Measurements from ENCODE around the gene GPBP1L1.
"Not testable (repeated sequence)": the region's sequence is repeated elsewhere in the genome, so short reads cannot be mapped to it uniquely, and the experiment has no call there.

GPBP1L1 gene

GRCh38 chr1:45629035-45629434 lies 57.3 kb downstream of the GPBP1L1 start:
- no peak for DNase-seq

DNA sequence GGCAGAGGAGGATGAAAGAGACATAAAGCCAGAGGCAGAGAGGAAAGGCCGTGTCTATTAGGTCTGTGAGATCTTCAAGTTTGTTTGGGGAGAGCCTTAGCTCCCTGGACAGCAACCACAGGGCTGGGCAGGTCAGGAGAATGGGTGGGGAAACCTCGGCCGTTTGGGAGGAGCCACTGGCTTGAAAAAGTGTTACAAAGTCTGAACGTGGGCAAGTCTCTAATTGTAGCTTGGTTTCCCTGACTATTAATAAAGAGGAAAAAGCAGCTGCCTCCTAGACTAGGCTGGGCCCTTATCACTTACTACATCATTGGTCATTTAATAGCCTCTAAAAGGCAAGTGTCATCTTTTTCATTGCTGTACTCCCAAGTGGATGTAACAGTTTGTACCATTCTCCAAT lies 62.4 kb downstream of the GPBP1L1 start, which contains the start of gene CCDC17:
Gene CCDC17, minus strand, starts transcription at position 83 of the 400 bp plus-strand sequence. CDS start 145 bp downstream, outside the sequence.
- no peak for DNase-seq

DNA sequence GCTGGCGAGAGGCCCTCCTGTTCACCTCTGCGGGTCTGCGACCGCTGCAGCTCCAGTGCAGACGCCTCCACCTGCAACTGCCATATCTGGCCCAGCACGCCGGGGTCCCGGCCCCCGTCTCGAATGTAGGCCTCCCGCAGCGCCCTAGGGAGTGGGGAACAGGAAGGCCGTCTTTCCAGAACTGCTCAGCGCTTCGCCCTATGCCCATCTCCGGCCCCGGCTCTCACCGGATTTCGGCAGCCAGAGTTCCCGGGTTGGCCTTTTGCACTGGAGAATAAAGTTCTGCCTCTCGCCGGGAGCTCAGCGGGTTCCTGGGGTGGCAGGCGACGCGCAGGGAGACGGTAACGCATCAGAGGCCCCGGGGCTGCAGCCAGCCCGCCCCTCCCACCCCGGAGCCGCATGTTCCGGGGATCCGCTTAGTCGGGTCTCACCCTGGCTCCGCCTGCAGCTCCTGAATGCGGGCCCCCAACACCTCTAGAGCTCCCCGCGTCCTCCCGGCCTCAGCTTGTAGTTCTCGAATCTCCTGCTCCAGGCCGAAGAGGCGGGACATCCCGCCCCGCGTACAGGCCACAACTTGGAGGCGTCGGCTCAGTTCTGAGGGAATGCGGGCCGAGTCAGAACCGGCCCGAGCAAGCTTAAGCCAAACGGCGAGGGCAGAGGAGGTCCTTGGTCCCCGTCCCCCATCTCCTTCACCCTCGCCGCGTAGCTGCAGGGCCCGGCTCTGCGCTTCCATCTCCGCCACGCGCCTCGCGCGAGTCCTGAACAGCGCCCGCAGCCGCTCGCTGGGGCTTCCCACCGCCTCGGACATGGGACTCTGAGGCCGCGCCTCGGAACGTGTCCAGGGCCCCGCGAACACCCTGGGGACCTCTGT lies 63.6 kb downstream of the GPBP1L1 start:
- no peak for DNase-seq

DNA sequence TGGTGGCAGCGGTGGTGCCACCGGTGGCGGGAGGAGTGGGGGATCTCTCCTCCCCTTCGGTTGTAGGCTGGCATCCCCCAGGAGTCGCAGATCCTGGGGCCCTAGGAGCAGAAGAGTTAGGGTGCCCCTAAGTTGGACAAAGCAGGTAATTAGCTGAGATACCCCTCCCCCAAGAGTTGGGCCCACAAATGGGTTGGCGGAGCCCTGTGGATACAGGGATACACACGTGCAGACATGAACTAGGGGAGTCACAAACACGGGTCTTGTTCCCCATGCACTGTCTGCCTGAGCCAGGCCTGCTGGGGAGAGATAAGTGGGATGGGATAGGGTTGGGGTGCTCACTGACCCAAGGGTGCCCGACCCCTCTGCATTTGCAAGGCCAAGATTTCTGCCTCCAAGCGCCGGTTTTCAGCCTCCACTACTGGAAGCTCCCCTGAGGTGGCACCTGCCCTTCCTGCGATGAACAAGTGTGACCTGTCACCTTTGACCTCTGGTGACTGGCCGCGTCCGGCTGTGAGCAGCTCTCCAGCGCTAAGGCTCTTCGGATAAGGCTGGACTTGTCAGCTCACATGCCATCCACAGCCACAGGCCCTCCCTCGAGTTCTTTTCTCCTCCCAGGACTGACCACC lies 64.3 kb downstream of the GPBP1L1 start:
- DNase-seq = no peak

- DNase-seq = no peak
These were observed 64.9 kb downstream of the GPBP1L1 start for GRCh38 chr1:45621501-45621836.

DNA sequence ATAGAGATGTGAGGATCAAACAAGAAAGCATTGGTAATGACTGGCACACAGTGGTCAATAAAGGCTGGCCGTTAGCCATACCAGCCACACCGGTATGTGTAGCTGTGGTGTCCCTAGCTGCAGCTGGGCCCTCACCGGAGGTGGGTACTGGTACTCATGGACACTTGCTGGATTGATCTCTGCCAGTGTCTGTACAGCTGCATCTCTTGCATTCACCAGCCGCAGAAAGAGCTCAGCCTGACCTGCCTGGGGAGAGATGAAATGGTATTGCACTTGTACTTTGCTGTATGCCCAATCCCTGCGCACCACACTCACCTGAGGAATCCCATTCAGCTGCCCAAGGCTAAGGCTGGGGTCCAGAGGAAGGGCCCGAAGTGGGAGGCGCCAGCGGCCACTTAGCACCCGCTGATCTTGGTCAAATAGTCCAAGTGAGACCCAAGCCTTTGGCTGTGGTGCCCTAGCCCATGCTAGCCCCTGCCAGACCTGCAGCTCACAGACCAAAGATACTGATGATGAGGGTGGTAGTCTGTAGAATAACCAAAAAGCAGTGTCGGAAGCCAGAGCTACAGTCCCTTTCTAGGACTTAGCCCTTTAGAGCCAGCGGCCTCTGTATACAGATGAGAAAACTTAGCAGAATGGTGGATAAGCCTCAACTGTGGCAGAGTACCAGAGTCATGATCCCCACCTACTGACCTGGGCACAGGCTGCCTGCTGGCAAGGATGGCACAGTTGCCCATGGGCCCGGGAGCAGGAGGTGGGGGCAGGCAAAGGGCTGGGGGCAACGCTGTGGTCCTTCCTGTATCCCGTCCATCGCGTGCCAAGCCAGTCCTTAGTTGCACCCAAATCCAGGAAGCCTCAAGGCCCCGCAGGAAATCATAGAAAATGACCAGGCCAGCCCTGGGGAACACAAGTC lies 65.5 kb downstream of the GPBP1L1 start:
- DNase-seq = no peak

DNA sequence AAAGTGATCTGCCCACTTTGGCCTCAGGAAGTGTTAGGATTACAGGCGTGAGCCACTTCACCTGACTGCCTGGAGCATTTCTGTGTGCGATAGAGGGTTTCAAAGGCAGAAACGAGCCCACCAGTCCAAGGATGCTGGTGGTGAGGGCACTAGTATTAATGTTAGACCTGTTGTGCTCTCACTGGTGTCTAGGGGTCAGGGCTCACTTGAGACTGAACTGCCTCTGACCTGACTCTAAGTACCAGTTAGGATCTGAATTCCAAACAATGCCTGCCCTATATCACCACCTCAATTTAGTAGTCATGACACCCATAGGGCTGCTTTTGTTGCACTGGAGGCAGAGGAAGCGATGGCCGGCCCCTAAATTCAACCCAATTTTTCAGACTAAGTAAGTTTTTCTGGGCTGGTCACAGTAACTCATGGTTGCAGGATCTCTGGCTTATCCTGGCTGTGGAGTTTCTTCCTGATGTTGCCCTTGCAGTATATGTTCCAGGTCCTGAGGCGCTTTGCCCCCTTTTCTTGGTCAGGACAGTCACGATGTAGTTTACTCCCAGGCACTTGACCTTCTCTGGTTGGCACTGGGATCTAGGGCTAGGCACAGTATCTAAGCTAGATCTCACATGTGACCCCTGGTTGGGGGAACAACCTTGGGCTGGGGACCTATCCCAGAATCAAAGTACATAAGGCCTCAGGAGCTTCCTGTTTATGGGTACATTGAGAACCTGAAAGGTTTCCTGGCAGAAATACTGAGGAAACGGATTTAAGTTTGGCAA lies 67.0 kb downstream of the GPBP1L1 start:
- DNase-seq = no peak

DNA sequence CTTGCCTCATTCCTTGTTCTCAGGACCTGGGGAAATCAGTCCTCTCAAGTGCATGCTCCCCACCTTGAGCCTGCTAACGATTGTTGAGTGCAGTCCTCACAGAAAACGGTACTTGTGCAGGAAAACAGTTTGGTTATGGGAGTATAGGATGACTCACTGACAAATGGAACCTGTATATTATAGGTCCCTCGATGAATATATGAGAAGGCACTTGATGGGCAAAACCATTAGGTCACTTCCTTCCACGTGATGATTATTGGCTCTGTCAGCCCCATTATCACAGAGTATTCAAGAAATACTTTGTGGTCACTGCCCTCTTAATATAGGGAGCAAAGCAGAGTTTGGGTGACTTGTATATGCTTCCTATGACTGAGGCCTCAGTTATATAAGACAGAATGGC lies 68.7 kb downstream of the GPBP1L1 start:
- no peak for DNase-seq

DNA sequence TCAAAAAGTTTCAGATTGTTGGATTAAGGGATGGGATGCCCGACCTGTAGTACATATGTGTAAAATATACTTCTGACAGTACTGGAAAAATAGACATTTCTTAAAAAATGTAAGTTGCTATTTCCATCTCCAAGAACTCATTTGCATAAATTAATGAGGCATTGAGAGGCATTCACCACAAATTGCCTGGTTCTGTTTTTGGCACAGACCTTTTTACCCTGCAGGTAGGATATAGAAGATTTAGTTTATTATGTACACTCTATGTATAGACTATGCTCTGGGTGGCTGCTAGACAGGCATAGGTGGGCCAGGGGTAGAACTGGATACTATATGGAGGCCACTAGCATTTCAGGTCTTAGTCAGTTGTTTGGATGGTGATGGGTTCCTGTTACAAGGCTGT lies 70.4 kb downstream of the GPBP1L1 start:
- DNase-seq = no peak

DNA sequence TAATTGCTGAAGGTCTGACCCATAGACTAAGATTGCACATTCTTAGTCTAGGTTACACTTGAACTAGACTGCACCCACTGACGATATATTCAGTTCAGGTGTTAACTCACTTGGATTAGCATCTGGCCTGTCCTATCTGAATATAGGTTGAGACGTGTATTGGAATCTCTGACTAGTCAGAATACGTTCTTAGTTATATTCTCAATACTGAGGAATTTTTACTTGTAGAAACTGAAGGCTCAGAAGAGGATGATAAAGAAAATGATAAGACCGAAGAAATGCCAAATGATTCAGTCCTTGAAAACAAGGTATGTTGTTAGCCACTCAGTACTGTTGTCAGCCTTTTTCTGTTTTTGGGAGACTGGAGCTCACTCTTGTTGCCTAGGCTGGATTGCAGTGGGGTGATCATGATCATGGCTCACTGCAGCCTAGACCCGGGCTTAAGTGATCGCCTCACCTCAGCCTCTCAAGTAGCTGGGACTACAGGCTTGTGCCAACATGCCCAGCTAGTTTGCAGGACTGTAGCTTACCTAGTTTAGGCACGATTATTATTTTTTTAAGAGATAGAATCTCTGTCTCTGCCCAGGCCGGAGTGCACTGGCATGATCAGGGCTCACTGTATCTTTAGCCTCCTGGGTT lies 73.3 kb downstream of the GPBP1L1 start:
- no peak for DNase-seq

DNA sequence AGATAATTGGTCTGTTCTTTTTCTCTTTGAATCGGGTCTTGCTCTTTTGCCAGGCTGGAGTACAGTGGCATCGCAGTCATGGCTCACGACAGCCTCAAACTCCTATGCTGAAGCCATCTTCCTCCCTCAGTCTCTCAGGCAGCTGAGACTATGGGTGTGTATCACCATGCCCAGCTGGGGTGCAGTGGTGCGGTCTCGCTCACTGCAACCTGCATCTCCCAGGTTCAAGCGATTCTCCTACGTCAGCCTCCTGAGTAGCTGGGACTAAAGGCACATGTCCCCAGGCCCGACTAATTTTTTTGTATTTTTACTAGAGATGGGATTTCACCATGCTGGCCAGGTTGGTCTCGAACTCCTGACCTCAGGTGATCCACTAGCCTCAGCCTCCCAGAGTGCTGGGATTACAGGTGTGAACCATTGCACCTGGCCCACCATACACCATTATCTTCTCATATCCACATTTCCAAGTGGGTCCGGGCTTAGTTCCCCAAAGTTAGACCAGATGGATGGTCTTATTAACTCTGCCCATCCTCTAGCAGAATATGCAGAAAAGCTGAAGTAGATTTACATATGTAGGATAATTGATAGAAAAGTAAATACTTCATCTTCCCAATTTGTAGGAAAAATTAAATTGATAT lies 75.6 kb downstream of the GPBP1L1 start:
- DNase-seq = no peak

DNA sequence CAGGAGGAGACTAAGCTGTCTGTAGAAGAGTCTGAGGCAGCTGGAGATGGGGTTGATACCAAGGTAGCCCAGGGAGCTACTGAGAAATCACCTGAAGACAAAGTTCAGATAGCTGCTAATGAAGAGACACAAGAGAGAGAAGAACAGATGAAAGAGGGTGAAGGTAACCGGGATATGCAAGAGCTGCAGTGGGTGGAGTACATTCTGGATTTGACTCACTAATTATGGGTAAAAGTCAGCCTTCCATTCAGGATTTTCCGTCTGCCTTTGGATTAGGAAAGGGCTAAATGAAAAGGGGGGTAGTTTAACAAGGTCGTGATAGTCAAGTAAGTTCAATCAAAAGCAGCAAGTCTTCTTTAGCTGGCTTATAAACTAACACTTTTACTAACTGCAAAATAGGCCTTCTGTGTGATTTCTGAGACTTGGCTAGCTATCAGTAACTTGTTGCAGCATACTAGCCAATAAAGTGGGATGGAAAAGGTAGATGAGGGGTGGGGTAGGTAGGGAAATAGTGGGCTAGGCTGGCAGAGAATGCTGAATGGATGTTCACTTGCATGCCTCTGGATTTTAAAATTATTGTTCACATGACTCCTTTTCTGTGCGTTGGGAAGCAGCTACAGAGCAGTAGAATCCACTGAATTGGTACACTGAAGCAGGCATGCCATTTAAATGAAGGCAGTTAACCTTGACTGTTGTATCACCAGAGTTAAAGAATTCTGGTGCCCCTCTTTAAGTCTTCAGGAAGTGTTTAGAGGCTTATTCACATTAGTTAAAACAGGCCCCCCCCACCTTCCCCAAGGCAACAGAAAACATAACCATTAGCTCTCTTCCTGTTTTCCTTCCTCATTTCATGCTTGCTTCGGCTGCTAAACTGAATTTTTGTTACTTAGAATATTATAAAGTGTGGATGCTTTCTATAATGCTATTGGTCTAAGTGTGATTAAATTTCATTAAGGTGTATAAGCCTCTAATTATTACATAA lies 77.9 kb downstream of the GPBP1L1 start:
- no peak for DNase-seq

DNA sequence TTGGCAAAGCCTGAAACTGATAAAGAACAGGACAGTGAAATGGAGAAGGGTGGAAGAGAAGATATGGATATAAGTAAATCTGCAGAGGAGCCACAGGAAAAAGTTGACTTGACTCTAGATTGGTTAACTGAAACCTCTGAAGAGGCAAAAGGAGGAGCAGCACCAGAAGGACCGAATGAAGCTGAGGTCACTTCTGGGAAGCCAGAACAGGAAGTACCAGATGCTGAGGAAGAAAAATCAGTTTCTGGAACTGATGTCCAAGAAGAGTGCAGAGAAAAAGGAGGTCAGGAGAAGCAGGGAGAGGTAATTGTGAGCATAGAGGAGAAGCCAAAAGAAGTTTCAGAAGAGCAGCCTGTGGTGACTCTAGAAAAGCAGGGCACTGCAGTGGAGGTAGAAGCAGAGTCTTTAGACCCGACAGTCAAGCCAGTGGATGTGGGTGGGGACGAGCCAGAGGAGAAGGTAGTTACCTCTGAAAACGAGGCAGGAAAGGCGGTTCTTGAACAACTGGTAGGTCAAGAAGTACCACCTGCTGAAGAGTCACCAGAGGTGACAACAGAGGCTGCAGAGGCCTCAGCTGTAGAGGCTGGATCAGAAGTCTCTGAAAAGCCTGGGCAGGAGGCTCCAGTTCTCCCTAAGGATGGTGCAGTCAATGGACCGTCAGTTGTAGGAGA lies 78.8 kb downstream of the GPBP1L1 start:
- DNase-seq = no peak

GRCh38 chr1:45604239-45604638 lies 82.1 kb downstream of the GPBP1L1 start:
- DNase-seq = no peak

DNA sequence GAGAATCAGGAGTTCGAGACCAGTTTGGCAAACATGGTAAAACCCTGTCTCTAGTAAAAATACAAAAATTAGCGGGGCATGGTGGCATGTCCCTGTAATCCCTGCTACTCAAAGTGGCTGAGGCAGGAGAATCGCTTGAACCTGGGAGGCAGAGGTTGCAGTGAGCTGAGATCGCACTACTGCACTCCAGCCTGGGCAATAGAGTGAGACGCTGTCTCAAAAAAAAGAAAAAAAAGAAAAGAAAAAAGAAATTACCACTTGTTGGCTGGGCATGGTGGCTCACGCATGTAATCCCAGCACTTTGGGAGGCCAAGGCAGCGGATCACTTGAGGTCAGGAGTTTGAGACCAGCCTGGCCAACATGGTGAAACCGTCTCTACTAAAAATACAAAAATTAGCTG lies 89.6 kb downstream of the GPBP1L1 start:
- not testable (repeated sequence) for DNase-seq

DNA sequence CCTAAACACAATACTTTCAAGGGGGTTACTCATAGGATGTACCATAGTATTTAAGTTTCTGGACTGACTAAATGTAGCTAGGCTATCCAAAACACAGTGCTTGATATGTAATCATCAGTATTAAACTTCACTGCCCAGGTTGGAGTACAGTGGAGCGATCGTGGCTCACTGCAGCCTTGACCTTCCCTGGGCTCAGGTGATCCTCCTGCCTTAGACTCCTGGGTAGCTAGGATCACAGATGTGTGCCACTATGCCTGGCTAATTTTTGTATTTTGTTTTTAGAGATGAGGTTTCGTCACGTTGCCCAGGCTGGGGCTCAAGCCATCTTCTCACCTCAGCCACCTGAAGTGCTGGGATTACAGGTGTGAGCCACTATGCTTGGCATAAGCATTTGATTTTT lies 91.9 kb downstream of the GPBP1L1 start:
- no peak for DNase-seq

- no peak for DNase-seq
These were observed 96.5 kb downstream of the GPBP1L1 start for GRCh38 chr1:45589861-45590260.

- no peak for DNase-seq
These were observed 99.6 kb downstream of the GPBP1L1 start for GRCh38 chr1:45586769-45587168.

DNA sequence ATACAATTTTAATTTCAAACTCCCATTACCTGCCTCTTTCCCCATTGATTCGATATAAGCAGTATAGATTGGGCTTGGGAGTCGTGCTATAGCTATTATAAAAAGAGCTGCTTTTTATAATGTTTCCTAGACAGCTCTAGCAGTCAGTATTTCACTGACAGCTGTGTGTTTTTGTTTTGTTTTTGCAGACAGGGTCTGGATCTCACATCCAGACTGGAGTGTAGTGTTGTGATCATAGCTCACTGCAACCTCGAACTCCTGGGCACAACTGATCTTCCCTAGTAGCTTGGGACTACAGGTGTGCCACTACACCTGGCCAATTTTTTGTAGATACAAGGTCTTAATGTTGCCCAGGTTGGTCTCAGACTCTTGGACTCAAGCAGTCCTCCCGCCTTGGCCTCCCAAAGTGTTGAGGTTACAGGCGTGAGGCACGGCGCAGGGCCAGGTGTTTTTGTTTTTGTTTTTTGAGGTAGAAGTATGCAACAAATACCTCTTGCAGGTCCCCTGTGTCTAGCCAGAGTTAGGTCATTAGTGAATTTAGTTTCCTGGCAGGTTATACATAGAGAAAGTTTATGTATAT lies 100.7 kb downstream of the GPBP1L1 start:
- DNase-seq = no peak

GRCh38 chr1:45585110-45585426 lies 101.3 kb downstream of the GPBP1L1 start:
- DNase-seq = no peak

All from NCI-H510A (cell line).